ENCODE measurements around the gene TSPAN9. TPM values are rescaled to one million over a fixed set of nuclear protein-coding genes. Genes with fewer than 3 reads are reported as not detected.

Gene TSPAN9
- total RNA-seq, 3 donors from 2014 or later: 16.8 to 44.9 (median 36.9) TPM

DNA sequence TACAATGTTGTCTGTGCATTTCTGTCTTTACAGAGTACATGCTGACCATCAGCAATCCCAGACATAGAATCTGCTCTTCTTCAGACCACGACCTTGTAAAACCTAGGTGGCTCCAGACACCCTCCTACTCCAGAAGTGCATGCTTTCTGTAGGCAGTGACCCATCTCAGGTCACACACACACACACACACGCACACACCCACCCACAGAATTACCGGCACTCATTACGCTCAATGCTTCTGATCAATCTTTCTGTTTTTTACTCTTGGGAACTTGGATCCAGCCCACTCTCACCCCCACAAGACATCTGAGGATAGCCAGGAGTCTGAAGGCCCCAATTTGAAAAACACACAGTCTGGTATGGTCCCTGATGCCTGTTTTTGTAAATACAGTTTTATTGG lies 7.5 kb upstream of the TSPAN9 start:
- no peak for DNase-seq (ENCODE audit: low spot score in 2 of 2)
- Histone ChIP-seq H3K4me1 (no peaks in the 10 kb centered on the region), H3K36me3 (no peaks in the 10 kb centered on the region), H3K9me3 (no peaks in the 10 kb centered on the region), H3K27me3 (no peaks in the 10 kb centered on the region), H3K4me3 (no peak overlapping the region), H3K27ac (no peak overlapping the region)
- TF ChIP-seq POLR2AphosphoS5 (IDR thresholded peaks at IDR 0.05) (no peak), POLR2A (IDR thresholded peaks at IDR 0.05) (no peak)
- TF ChIP-seq, protein P1, sequence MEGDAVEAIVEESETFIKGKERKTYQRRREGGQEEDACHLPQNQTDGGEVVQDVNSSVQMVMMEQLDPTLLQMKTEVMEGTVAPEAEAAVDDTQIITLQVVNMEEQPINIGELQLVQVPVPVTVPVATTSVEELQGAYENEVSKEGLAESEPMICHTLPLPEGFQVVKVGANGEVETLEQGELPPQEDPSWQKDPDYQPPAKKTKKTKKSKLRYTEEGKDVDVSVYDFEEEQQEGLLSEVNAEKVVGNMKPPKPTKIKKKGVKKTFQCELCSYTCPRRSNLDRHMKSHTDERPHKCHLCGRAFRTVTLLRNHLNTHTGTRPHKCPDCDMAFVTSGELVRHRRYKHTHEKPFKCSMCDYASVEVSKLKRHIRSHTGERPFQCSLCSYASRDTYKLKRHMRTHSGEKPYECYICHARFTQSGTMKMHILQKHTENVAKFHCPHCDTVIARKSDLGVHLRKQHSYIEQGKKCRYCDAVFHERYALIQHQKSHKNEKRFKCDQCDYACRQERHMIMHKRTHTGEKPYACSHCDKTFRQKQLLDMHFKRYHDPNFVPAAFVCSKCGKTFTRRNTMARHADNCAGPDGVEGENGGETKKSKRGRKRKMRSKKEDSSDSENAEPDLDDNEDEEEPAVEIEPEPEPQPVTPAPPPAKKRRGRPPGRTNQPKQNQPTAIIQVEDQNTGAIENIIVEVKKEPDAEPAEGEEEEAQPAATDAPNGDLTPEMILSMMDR (IDR thresholded peaks at IDR 0.05): no peak
- intact Hi-C loops (cut with DNase I; ENCODE audit: low total_unique reads): no loop called here

DNA sequence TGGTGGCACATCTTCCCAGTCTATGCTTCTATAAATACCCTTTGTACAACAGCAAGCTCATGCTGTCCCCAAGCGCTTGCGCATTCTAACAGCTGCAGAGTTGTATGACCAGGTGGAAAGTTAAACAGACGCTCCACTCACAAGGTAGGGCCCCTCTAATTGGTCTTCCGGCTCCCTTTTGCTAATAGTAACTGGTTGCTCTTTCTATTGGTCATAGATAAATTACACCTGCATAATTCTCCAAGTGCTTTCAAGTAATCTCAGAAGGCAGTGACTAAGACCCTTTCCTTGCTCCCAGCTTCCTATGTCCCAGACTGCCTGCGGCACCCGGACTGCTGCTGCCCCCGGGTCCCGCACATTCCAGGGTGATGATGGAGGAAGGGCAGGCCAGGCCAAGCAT lies 6.1 kb upstream of the TSPAN9 start:
- DNase-seq (ENCODE audit: low spot score in 2 of 2): no peak

DNA sequence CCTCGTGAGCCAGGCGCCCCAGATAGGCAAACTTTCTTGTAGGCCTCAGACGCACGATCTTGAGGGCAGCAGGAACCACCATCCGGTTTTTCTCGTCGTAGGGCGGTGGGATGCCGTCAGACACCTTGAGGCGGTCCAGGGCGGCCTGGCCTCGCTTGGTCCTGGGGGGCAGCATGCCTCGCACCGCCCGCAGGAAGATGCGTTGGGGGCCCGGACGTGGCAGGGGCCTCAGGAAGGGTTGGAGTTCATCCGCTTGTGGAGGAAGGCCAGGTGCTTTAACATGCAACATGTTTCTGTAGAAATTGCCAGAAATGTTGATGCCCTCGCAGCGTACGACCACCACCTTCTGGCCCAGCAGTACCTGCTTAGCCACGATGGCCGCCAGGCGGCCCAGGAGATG lies 5.5 kb upstream of the TSPAN9 start:
- intact Hi-C loops (cut with DNase I; ENCODE audit: low total_unique reads): no loop called here

More for the DNA sequence above, 6.1 kb upstream of the TSPAN9 start:
- Histone ChIP-seq H3K27me3 (no peaks in the 10 kb centered on the region), H3K4me3 (no peak overlapping the region), H3K27ac (no peak overlapping the region), H3K4me1 (no peaks in the 10 kb centered on the region), H3K36me3 (no peaks in the 10 kb centered on the region), H3K9me3 (no peaks in the 10 kb centered on the region)
- intact Hi-C loops (cut with DNase I; ENCODE audit: low total_unique reads): no loop called here
- TF ChIP-seq POLR2A (IDR thresholded peaks at IDR 0.05): no peak
- no peak for TF ChIP-seq POLR2AphosphoS5 (IDR thresholded peaks at IDR 0.05)
- TF ChIP-seq, protein P1 (IDR thresholded peaks at IDR 0.05): no peak

DNA sequence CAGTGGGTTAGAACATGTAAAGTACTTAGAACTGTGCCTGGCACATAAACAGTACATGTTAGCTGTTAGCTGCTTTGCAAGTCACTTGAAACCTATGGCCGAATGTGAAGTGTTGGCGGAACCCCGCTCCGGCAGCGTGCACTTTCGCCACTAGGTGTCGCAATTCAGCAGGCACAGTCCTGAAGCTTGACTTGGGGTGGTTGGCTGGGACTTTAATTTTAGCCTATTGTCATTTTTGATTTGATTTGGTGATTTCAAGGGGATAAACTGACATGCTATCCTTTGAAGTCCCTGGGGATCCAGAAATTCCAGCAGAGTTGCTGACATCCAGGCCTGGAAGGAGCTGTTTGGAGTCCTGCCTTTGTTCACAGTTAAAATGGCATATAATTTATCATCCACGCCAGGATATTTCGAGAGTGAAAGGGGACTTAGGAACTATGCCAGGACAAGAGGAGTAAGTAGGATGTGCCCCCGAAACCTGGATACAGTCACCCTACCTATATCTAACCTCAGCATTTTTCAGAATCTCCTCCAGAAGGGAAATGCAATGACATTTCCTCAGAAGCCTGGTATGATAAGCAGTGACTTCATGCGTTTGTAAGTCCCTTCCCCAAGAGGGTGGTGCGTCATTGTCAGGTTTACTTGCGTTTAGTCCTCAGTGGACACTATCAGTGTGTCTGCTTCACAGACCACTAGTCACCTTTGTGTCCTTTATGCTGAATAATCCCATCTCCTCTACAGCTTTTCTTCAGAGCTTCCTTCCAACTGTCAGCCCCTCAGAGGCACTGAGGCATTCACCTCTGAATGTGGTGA lies 3.5 kb upstream of the TSPAN9 start:
- Histone ChIP-seq H3K9me3 (no peaks in the 10 kb centered on the region), H3K4me3 (no peak overlapping the region), H3K27me3 (no peaks in the 10 kb centered on the region), H3K27ac (no peak overlapping the region), H3K36me3 (no peaks in the 10 kb centered on the region), H3K4me1 (no peaks in the 10 kb centered on the region)
- DNase-seq (ENCODE audit: low spot score in 2 of 2): peak; percentile 75 to 90
- intact Hi-C loops (cut with DNase I; ENCODE audit: low total_unique reads): no loop called here
- TF ChIP-seq, protein P1 (IDR thresholded peaks at IDR 0.05): peak; percentile 92 to 93 (median 92)
- no peak for TF ChIP-seq POLR2AphosphoS5 (IDR thresholded peaks at IDR 0.05)

More for the DNA sequence above, 5.5 kb upstream of the TSPAN9 start:
- TF ChIP-seq POLR2A (IDR thresholded peaks at IDR 0.05): no peak
- TF ChIP-seq, protein P1 (IDR thresholded peaks at IDR 0.05): no peak
- no peak for TF ChIP-seq POLR2AphosphoS5 (IDR thresholded peaks at IDR 0.05)
- H3K4me1 ChIP-seq: no peaks in the 10 kb centered on the region
- no peaks in the 10 kb centered on the region for H3K9me3 ChIP-seq
- H3K27me3 ChIP-seq: no peaks in the 10 kb centered on the region
- H3K36me3 ChIP-seq: no peaks in the 10 kb centered on the region
- DNase-seq (ENCODE audit: low spot score in 2 of 2): no peak
- H3K27ac ChIP-seq: no peak overlapping the region
- no peak overlapping the region for H3K4me3 ChIP-seq

DNA sequence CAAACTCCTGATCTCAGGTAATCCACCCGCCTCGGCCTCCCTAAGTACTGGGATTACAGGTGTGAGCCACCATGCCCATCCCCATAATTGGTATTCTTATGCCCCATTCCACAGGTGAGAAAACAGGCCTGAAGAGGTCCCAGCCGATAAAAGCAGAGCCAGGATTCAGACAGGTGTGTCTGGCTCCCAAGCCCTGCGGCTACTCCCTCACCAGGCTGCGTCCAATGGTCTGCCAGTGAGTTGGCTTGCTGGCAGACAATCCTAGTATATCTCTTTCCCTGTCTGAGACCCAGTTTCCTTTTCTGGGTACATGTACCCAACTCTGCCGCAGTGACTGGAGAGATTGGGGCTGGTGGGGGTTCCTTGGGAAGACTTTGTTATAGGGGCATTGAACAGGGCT lies 1.9 kb upstream of the TSPAN9 start:
- TF ChIP-seq, protein P1 (IDR thresholded peaks at IDR 0.05): no peak
- TF ChIP-seq POLR2A (IDR thresholded peaks at IDR 0.05) (no peak), POLR2AphosphoS5 (IDR thresholded peaks at IDR 0.05) (no peak)
- intact Hi-C loops (cut with DNase I; ENCODE audit: low total_unique reads): no loop called here
- Histone ChIP-seq H3K4me3 (no peak overlapping the region), H3K36me3 (no peaks in the 10 kb centered on the region), H3K27me3 (no peaks in the 10 kb centered on the region), H3K4me1 (no peaks in the 10 kb centered on the region), H3K27ac (no peak overlapping the region), H3K9me3 (no peaks in the 10 kb centered on the region)
- peak in 1 of 2 donors; percentile 50 for DNase-seq (ENCODE audit: low spot score in 2 of 2)
